SU-DHL-6 (cell line): ENCODE measurements around the gene MREG.

Experiments used
- H2AFZ ChIP-seq: fragments of 200-600 bp; sonication (generic); 2 replicates; pipeline ENCODE4 v1.6.1; 2014; ENCODE audit warnings: low read depth, mild to moderate bottlenecking, moderate library complexity, mixed read lengths, antibody characterized with exemption, low read length; ENCODE audit not compliant: severe bottlenecking
- H3F3A ChIP-seq: fragments of 200-600 bp; shearing (Covaris generic); 2 replicates; pipeline ENCODE4 v1.6.0; 2016; ENCODE audit warnings: antibody characterized with exemption, mild to moderate bottlenecking; ENCODE audit not compliant: insufficient read depth
- H3K27ac ChIP-seq: fragments of 200-600 bp; sonication (generic); 2 replicates; pipeline ENCODE4 v1.5.1; 2016; ENCODE audit warnings: low read depth, mild to moderate bottlenecking, low read length, moderate library complexity, mixed read lengths
- H3K27me3 ChIP-seq: fragments of 200-600 bp; sonication (generic), shearing (Covaris generic); 2 replicates; pipeline ENCODE4 v1.6.0; 2014; ENCODE audit warnings: mild to moderate bottlenecking, low read length
- H3K36me3 ChIP-seq: fragments of 200-600 bp; sonication (generic); 2 replicates; pipeline ENCODE4 v1.6.1; 2014; ENCODE audit warnings: mild to moderate bottlenecking, low read length, mixed read lengths
- H3K4me2 ChIP-seq: fragments of 300-600, 200-600 bp; shearing (Covaris generic), sonication (generic); 2 replicates; pipeline ENCODE4 v1.6.0; 2014; ENCODE audit warnings: low read length, low read depth, mild to moderate bottlenecking; ENCODE audit not compliant: poor library complexity, severe bottlenecking
- H3K4me3 ChIP-seq: fragments of 200-600 bp; sonication (generic); 2 replicates; pipeline ENCODE4 v1.5.1; 2014; ENCODE audit warnings: antibody characterized with exemption, low read length, mild to moderate bottlenecking, mixed read lengths; ENCODE audit not compliant: insufficient read depth, poor library complexity, severe bottlenecking
- H3K79me2 ChIP-seq: fragments of 200-600 bp; sonication (generic); 2 replicates; pipeline ENCODE4 v1.6.1; 2014; ENCODE audit warnings: mild to moderate bottlenecking, low read length, moderate library complexity; ENCODE audit not compliant: insufficient read depth
- H3K9ac ChIP-seq: fragments of 200-600 bp; sonication (generic); 2 replicates; pipeline ENCODE4 v1.7.0; 2014; ENCODE audit warnings: mild to moderate bottlenecking, low read length
- H3K9me2 ChIP-seq: fragments of 200-600 bp; sonication (generic); replicated peaks from 2 replicates; pipeline ENCODE4 v1.6.1; 2014; ENCODE audit warnings: low read length; ENCODE audit not compliant: insufficient read depth
- H3K9me3 ChIP-seq: fragments of 200-600 bp; sonication (generic); 2 replicates; pipeline ENCODE4 v1.6.1; 2014; ENCODE audit warnings: low read length, mixed read lengths; ENCODE audit not compliant: insufficient read depth
- H4K20me1 ChIP-seq: fragments of 200-600 bp; sonication (generic); 2 replicates; pipeline ENCODE4 v1.6.1; 2014; ENCODE audit warnings: low read depth, mild to moderate bottlenecking, antibody characterized with exemption, low read length, moderate library complexity, mixed read lengths
- EZH2phosphoT487 ChIP-seq: fragments of 200-600 bp; sonication (generic), shearing (Covaris generic); conservative IDR thresholded peaks from 2 replicates; pipeline ENCODE4 v1.6.1; 2018; ENCODE audit warnings: mild to moderate bottlenecking, antibody characterized with exemption, low read length, moderate library complexity, mixed read lengths
- TF ChIP-seq, protein P1 (sequence below): fragments of 200-600 bp; sonication (generic); IDR thresholded peaks from one replicate; pipeline ENCODE4 v1.5.1; 2017; ENCODE audit warnings: antibody characterized with exemption, mild to moderate bottlenecking, low read length, moderate library complexity; ENCODE audit not compliant: insufficient read depth, poor library complexity, severe bottlenecking

MREG gene

DNA sequence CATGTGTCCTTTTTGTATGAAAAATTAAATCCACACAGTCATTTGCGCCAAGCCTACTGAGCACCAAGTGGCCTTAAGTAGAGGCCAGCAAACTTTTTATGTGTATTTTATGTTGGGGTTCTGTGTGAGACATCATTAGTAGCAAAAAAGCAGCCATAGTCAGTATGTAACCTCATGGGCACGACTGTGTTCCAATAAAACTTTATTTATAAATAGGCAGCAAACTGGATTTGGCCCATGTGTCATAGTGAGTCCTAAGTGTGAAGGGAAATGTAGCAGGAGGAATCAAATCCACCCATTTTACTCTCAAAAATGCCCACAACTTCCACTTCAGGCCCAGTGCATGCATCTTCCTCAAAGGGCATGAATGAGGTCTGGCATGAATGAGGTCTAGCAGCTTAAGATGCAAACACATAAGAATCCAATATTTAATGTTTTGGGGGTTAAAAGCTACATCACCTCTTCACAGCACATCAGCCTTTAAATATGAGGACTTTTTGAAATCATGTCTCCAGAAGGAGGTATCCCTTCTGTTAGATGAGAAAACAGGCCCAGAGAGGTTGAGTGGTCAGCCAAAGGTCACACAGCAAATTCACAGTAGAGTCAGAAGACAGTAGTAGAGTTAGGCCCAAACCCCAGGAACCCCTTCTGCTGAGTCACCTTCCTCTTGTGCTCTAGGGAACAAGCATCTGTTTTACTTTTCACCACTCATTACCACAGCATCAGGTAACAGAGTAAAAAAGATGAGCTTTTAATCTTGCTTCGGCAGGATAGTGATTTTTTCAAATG, 45.6 kb downstream of the MREG start:
- Histone ChIP-seq H3K79me2 (no peaks in the 10 kb centered on the region), H3K4me3 (no peak overlapping the region), H3K9ac (no peak overlapping the region), H4K20me1 (no peaks in the 10 kb centered on the region), H3K9me2 (no peaks in the 10 kb centered on the region), H3K36me3 (no peaks in the 10 kb centered on the region), H3K4me2 (no peak overlapping the region), H3K9me3 (no peaks in the 10 kb centered on the region), H3F3A (no peaks in the 10 kb centered on the region), H3K27me3 (no peaks in the 10 kb centered on the region), H2AFZ (no peak overlapping the region), H3K27ac (no peak overlapping the region)
- no peak for TF ChIP-seq EZH2phosphoT487
- TF ChIP-seq, protein P1, sequence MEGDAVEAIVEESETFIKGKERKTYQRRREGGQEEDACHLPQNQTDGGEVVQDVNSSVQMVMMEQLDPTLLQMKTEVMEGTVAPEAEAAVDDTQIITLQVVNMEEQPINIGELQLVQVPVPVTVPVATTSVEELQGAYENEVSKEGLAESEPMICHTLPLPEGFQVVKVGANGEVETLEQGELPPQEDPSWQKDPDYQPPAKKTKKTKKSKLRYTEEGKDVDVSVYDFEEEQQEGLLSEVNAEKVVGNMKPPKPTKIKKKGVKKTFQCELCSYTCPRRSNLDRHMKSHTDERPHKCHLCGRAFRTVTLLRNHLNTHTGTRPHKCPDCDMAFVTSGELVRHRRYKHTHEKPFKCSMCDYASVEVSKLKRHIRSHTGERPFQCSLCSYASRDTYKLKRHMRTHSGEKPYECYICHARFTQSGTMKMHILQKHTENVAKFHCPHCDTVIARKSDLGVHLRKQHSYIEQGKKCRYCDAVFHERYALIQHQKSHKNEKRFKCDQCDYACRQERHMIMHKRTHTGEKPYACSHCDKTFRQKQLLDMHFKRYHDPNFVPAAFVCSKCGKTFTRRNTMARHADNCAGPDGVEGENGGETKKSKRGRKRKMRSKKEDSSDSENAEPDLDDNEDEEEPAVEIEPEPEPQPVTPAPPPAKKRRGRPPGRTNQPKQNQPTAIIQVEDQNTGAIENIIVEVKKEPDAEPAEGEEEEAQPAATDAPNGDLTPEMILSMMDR, result no peak

DNA sequence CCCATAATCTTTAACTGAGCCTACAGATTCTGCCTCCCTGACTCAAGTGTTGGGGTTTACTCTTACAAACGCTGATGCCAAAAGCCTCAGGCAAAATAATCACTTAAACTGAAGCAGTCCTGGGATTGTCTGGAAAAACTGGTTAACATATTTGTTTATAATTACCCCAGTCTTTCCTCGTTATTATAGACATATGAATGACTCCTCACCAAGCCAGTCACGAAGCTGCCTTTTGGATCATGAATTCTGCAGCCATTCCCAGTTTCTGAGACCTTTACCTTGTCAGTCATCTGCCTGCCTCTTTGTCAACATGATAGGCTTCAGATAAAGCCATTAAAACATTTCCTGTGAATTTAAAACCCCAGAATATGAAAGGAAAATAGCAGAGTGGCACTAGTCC, 46.4 kb downstream of the MREG start:
- Histone ChIP-seq H2AFZ (no peak overlapping the region), H3K4me2 (no peak overlapping the region), H3K27ac (no peak overlapping the region), H4K20me1 (no peaks in the 10 kb centered on the region), H3K9me3 (no peaks in the 10 kb centered on the region), H3F3A (no peaks in the 10 kb centered on the region), H3K9ac (no peak overlapping the region), H3K4me3 (no peak overlapping the region), H3K27me3 (no peaks in the 10 kb centered on the region), H3K36me3 (no peaks in the 10 kb centered on the region), H3K9me2 (no peaks in the 10 kb centered on the region), H3K79me2 (no peaks in the 10 kb centered on the region)
- TF ChIP-seq EZH2phosphoT487, result no peak
- TF ChIP-seq, protein P1, result no peak

DNA sequence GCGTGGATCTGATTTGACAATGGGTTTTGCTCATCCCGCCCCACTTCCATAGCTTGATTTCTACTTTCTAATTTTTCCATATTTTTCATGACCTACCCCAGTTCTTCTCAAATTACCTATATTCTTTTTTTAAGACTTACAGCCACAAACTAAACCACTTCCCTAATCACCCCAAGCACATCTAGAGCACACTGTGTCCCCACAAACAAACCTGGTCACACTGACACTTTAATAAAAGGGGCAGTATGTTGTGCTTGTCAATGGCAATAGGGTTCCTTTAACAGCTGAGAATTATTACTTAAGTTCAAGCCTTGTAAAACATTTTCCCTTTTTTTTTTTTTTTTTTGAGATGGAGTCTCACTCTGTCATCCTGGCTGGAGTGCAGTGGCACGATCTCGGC, 47.1 kb downstream of the MREG start:
- Histone ChIP-seq H3K4me3 (no peak overlapping the region), H4K20me1 (no peaks in the 10 kb centered on the region), H3F3A (no peaks in the 10 kb centered on the region), H3K9me3 (no peaks in the 10 kb centered on the region), H3K9ac (no peak overlapping the region), H3K4me2 (no peak overlapping the region), H3K27ac (no peak overlapping the region), H2AFZ (no peak overlapping the region), H3K9me2 (no peaks in the 10 kb centered on the region), H3K79me2 (no peaks in the 10 kb centered on the region), H3K27me3 (no peaks in the 10 kb centered on the region), H3K36me3 (no peaks in the 10 kb centered on the region)
- TF ChIP-seq, protein P1, result no peak
- no peak for TF ChIP-seq EZH2phosphoT487
